ENCODE measurements around the gene SAMD4A. TPM values are rescaled to one million over a fixed set of nuclear protein-coding genes. Genes with fewer than 3 reads are reported as not detected.

Gene SAMD4A
- total and polyA plus RNA-seq, 2 of the 4 experiments (the other 2 are of a cell fraction): 22.9 to 38.2 TPM

DNA sequence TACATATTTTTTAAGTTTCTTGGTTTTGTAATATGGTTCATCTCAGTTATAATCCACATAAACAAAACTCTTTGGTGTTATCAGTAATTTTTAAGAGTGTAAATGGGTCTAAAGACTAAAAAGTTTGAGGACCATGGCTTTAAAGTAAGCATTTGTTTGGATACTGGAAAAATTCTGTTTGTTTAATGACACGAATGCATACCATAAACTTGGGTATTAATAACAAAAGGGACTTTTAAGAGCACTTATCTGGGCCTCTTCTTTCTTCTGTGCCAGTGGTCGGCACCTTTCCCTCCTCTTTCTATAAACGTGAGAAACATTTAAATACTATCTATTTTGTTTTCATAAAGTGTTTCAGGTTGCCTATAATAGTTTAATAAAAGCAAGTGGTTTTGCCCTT, 47.4 kb downstream of the SAMD4A start:
- Histone ChIP-seq H4K20me1 (ENCODE audit: insufficient read depth, low read length) (peaks cover 9% of the 10 kb centered on the region; the same call in 1 of the 2 replicates), H2BK5ac (ENCODE audit: low read depth, low read length, poor library complexity, severe bottlenecking) (no peak overlapping the region), H2AK9ac (replicated peaks; ENCODE audit: low read depth, low read length, poor library complexity) (no peak overlapping the region), H4K91ac (ENCODE audit: insufficient read depth, low read depth, low read length) (no peak overlapping the region), H3K4ac (ENCODE audit: low read depth, low read length) (no peak overlapping the region), H4K8ac (ENCODE audit: low read depth in 2 of 2, low read length in 2 of 2) (no peak overlapping the region), H2AK5ac (ENCODE audit: low read depth, low read length) (no peak overlapping the region), H2BK20ac (ENCODE audit: low read depth, low read length) (no peak overlapping the region), H3K9ac (ENCODE audit: low read depth, low read length) (no peak overlapping the region), H3K4me3 (ENCODE audit: insufficient read depth, low read depth, low read length) (no peak overlapping the region), H3K9me3 (ENCODE audit: control insufficient read depth, insufficient read depth, low read length) (no peaks in the 10 kb centered on the region), H2BK120ac (ENCODE audit: low read depth, low read length) (no peak overlapping the region), H3K14ac (replicated peaks; ENCODE audit: low read depth, low read length) (no peak overlapping the region), H3K36me3 (ENCODE audit: control insufficient read depth, insufficient read depth, low read length) (no peaks in the 10 kb centered on the region; the same call in 1 of the 2 replicates), H3K23ac (ENCODE audit: low read depth, low read length) (no peak overlapping the region), H4K5ac (ENCODE audit: low read depth, low read length) (no peak overlapping the region), H2AFZ (replicated peaks; ENCODE audit: low read length, poor library complexity) (no peak overlapping the region), H3K27me3 (ENCODE audit: control insufficient read depth, insufficient read depth, low read length) (no peaks in the 10 kb centered on the region), H3K79me1 (ENCODE audit: low read depth in 1 of 2, low read length in 2 of 2) (peaks cover 42 to 69% of the 10 kb centered on the region in 2 experiments), H3K4me2 (ENCODE audit: low read depth, low read length) (peak overlapping the region; percentile 13; the same call in 1 of the 2 replicates), H3K18ac (ENCODE audit: low read depth, low read length) (no peak overlapping the region), H3K9me1 (ENCODE audit: insufficient read depth, low read length) (peaks cover 12% of the 10 kb centered on the region), H3K27ac (ENCODE audit: insufficient read depth, low read length) (no peak overlapping the region), H3K4me1 (ENCODE audit: control insufficient read depth, insufficient read depth, low read length) (peaks cover 17% of the 10 kb centered on the region), H3K56ac (ENCODE audit: extremely low read depth, insufficient read depth, low read length) (no peak overlapping the region), H2BK15ac (ENCODE audit: low read depth, low read length) (no peak overlapping the region)
- TF ChIP-seq NFE2L2 (IDR thresholded peaks at IDR 0.05; ENCODE audit: low read depth, low read length): no peak
- dilution Hi-C loops (cut with HindIII; ENCODE audit: low sequenced_read_pairs, unreplicated experiment) (no loop called here), in situ Hi-C loops (cut with MboI; ENCODE audit: low sequenced_read_pairs) (no loop called here), intact Hi-C loops (cut with micrococcal nuclease) (no loop called here)
- CTCF ChIA-PET: no interaction called here
- POLR2A ChIA-PET (ENCODE audit: unreplicated experiment): no interaction called here
- no TSS peak for BruUV-seq (replicated peaks)
- ATAC-seq (ENCODE audit: low read depth) (no peak), DNase-seq (no peak)
- no CpG with 5 or more reads among the region's 3 CpGs for WGBS, 2 experiments (ENCODE audit: extremely low coverage in 2 of 2, insufficient read length in 1 of 2)
